Hematopoietic multipotent progenitor cell (in vitro differentiated cells): ENCODE measurements around the gene CTSW. TPM values are rescaled to one million over a fixed set of nuclear protein-coding genes. Genes with fewer than 3 reads are reported as not detected.

Experiments
- DNase-seq, 3 donors: peaks; one replicate each; pipeline ENCODE4 v3.0.0-alpha.2; 2011 to 2015; ENCODE audit warnings: low read depth in 2 of 3, low spot score in 2 of 3
- total RNA-seq: library from RNA; depleted of rRNA; stranded (reverse); fragments of >200 nt; gene quantifications from one replicate; pipeline ENCODE4 v1.2.3, GENCODE V29; 2012

The CTSW gene
- total RNA-seq, 1 donor, result 95.9 TPM

GRCh38 chr11:65855927-65856363 lies 23.7 kb upstream of the CTSW start:
- DNase-seq, result no peak

GRCh38 chr11:65856689-65857499 lies 22.7 kb upstream of the CTSW start:
- peak; percentile 52 to 63 (median 62) for DNase-seq

- DNase-seq, result peak in 2 of 3 donors; percentile 49 to 55
These were observed 22.2 kb upstream of the CTSW start for GRCh38 chr11:65857500-65857852.

- peak; percentile 89 to 98 (median 97) for DNase-seq
These were observed 21.6 kb upstream of the CTSW start, which contains the start of gene CFL1 for GRCh38 chr11:65857853-65858680. Gene CFL1, minus strand, starts transcription at chr11:65858180. Its CDS starts 81 bp downstream, at chr11:65858099.

- peak in 1 of 3 donors; percentile 53 for DNase-seq
These were observed 21.0 kb upstream of the CTSW start for GRCh38 chr11:65858681-65859087.

GRCh38 chr11:65859095-65859811 lies 20.4 kb upstream of the CTSW start:
- DNase-seq, result peak; percentile 79 to 99 (median 98)

GRCh38 chr11:65859812-65860277 lies 19.8 kb upstream of the CTSW start:
- no peak for DNase-seq

- DNase-seq, result peak; percentile 90 to 100 (median 97)
These were observed 19.1 kb upstream of the CTSW start, which contains the start of gene MUS81 for GRCh38 chr11:65860278-65861164. Gene MUS81, plus strand, starts transcription at chr11:65860433. Its CDS starts 321 bp downstream, at chr11:65860754.

- DNase-seq, result no peak
These were observed 18.5 kb upstream of the CTSW start for GRCh38 chr11:65861165-65861505.

- DNase-seq, result no peak
These were observed 18.0 kb upstream of the CTSW start for GRCh38 chr11:65861533-65862183.

GRCh38 chr11:65862191-65862735 lies 17.4 kb upstream of the CTSW start:
- DNase-seq, result no peak

GRCh38 chr11:65862941-65863888 lies 16.4 kb upstream of the CTSW start:
- no peak for DNase-seq

- DNase-seq, result no peak
These were observed 15.5 kb upstream of the CTSW start for GRCh38 chr11:65863889-65864705.

GRCh38 chr11:65864706-65865471 lies 14.7 kb upstream of the CTSW start:
- DNase-seq, result no peak

GRCh38 chr11:65865550-65866172 lies 14.0 kb upstream of the CTSW start:
- no peak for DNase-seq
